HG02870 (cell line): ENCODE results near the gene SH3TC2.

Source experiments
- ATAC-seq: cut with Tn5 transposase; IDR thresholded peaks from one replicate; pipeline ENCODE4 v1.9.1; 2021; ENCODE audit warnings: mild to moderate bottlenecking, moderate library complexity; ENCODE audit not compliant: unreplicated experiment

SH3TC2 gene

GRCh38 chr5:149030838-149031397 lies 31.9 kb downstream of the SH3TC2 start:
- no peak for ATAC-seq

GRCh38 chr5:149030392-149030791 lies 32.5 kb downstream of the SH3TC2 start:
- no peak for ATAC-seq

- ATAC-seq, result no peak
Observed at GRCh38 chr5:149028984-149029383, 33.9 kb downstream of the SH3TC2 start.

GRCh38 chr5:149028161-149028560 lies 34.7 kb downstream of the SH3TC2 start:
- ATAC-seq, result no peak

GRCh38 chr5:149027636-149028035 lies 35.2 kb downstream of the SH3TC2 start:
- no peak for ATAC-seq

GRCh38 chr5:149024943-149025342 lies 37.9 kb downstream of the SH3TC2 start:
- no peak for ATAC-seq

GRCh38 chr5:149024477-149024876 lies 38.4 kb downstream of the SH3TC2 start:
- ATAC-seq, result no peak

- ATAC-seq, result no peak
Observed at GRCh38 chr5:149022200-149022599, 40.7 kb downstream of the SH3TC2 start.

- no peak for ATAC-seq
Observed at GRCh38 chr5:149019679-149020078, 43.2 kb downstream of the SH3TC2 start.

GRCh38 chr5:149018909-149019443 lies 43.9 kb downstream of the SH3TC2 start:
- no peak for ATAC-seq

GRCh38 chr5:149017636-149018035 lies 45.2 kb downstream of the SH3TC2 start:
- no peak for ATAC-seq

GRCh38 chr5:149015561-149015960 lies 47.3 kb downstream of the SH3TC2 start:
- no peak for ATAC-seq

- no peak for ATAC-seq
Observed at GRCh38 chr5:149015126-149015525, 47.7 kb downstream of the SH3TC2 start.

- no peak for ATAC-seq
Observed at GRCh38 chr5:149014571-149015031, 48.3 kb downstream of the SH3TC2 start.

- no peak for ATAC-seq
Observed at GRCh38 chr5:149013796-149014195, 49.1 kb downstream of the SH3TC2 start.

GRCh38 chr5:149012350-149012749 lies 50.5 kb downstream of the SH3TC2 start:
- ATAC-seq, result no peak

- no peak for ATAC-seq
Observed at GRCh38 chr5:149011728-149012127, 51.1 kb downstream of the SH3TC2 start.

- no peak for ATAC-seq
Observed at GRCh38 chr5:149011084-149011483, 51.8 kb downstream of the SH3TC2 start.

GRCh38 chr5:149007174-149007573 lies 55.7 kb downstream of the SH3TC2 start:
- no peak for ATAC-seq

GRCh38 chr5:149006426-149006825 lies 56.4 kb downstream of the SH3TC2 start:
- no peak for ATAC-seq

GRCh38 chr5:149005077-149005892 lies 57.6 kb downstream of the SH3TC2 start:
- ATAC-seq, result no peak

- ATAC-seq, result no peak
Observed at GRCh38 chr5:149004559-149004958, 58.3 kb downstream of the SH3TC2 start.
